Measurements from ENCODE around the gene KNL1.
"Not testable (repeated sequence)": the region's sequence is repeated elsewhere in the genome, so short reads cannot be mapped to it uniquely, and the experiment has no call there.

KNL1 gene

DNA sequence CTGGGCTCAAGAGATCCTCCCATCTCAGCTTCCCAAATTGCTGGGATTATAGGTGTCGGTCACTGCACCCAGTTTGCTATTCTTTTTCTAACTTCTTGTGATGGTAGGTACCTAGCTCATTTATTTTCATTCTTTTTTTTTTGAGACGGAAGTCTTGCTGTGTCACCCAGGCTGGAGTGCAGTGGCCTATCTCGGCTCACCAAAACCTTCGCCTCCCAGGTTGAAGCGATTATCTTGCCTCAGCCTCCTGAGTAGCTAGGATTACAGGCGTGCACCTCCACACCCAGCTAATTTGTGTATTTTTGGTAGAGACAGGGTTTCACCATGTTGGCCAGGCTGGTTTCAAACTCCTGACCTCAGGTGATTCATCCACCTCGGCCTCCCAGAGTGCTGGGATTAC, 70.9 kb downstream of the KNL1 start:
- ATAC-seq (no peak), DNase-seq (no peak)

GRCh38 chr15:40676290-40676689, 82.2 kb downstream of the KNL1 start:
- ATAC-seq, DNase-seq: not testable (repeated sequence)

DNA sequence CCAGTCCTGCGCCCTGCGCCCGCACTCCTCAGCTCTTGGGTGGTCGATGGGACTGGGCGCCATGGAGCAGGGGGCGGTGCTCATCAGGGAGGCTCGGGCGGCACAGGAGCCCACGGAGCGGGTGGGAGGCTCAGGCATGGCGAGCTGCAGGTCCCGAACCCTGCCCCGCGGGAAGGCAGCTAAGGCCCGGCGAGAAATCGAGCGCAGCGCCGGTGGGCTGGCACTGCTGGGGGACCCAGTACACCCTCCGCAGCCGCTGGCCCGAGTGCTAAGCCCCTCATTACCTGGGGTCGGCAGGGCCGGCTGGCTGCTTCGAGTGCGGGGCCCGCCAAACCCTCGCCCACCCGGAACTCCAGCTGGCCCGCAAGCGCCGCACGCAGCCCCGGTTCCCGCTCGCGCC, 82.9 kb downstream of the KNL1 start:
- DNase-seq, ATAC-seq: not testable (repeated sequence)

GRCh38 chr15:40680151-40680550, 86.1 kb downstream of the KNL1 start:
- ATAC-seq (no peak), DNase-seq (no peak)

- not testable (repeated sequence) for DNase-seq, ATAC-seq
Observed at GRCh38 chr15:40680959-40681358, 86.9 kb downstream of the KNL1 start.

GRCh38 chr15:40684381-40684780, 90.3 kb downstream of the KNL1 start:
- ATAC-seq (no peak), DNase-seq (no peak)

DNA sequence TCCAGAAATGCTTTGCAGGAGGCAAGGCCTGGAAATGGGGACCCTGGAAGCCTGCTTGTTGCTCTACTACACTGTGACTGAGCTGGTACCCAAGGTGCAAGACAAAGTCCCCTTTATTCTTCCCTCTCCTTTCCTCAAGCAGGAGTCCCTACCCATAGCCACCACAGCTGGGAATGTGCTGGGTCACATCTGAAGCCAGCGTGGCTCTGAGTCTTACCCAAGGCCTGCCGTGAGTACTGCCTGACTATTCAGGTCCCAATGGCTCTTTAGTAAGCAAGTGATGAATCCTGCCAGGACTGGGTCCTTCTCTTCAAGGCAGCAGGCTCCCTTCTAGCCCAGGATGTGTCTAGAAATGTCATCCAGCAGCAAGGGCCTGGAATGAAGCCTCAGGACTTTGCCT, 91.3 kb downstream of the KNL1 start:
- no peak for ATAC-seq

DNA sequence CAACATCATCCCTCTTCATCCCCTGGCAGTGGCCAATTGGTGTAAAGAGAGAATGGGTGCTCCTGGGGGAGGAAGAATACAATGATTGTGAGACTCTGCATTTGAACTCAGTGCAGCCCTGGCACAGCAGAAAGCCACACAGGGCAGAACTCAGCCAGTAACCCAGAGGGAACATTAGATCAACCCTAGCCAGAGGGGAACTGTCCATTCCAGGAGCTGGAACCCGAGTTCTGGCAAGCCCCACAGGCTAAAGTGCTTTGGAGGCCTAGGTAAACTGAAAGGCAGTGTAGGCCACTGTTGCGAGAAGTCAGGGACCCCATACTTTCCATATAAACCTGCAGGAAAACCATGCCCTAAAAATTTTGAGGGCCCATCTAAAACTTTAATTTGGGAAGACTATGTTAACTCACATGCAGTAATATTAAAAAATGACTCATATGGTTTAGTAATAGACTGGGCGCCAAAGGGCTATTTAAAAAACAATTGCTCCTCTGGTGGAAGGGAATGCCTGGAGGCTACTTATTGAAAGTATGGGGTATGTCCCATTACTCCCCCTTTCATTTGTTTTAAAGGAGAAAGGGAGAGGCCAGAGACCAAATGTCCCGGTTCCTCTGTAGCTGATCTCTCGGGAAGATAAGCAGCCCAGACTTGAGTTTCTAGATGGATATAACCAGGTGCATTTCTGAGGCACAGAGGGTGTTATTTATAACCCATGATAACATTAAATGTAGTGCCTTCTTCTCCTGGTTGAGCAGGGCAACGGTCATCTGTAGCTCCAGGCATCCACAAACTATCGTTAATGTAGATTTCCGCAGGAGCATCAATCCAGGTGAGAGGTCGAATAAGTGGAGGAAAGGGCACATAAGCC, 95.1 kb downstream of the KNL1 start:
- ATAC-seq (no peak), DNase-seq (no peak)

More for the DNA sequence above, 91.3 kb downstream of the KNL1 start:
- DNase-seq: no peak

DNA sequence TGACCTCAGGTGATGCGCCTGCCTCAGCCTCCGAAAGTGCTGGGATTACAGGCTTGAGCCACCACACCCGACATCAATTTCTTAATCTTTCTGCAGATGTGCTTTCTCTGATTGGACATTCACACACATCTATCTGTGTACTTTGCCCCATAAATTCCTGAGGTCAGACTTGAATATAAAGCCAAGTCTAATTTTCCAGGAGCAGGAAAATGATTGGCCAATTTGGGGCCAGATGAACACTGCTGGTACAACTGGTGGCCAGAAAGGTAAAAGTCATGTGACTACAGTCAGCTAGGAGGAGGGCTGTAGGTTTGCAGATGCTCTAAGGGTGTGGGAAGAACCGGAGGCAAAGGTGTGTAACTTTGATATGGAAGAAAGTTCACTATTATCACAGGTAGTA, 97.7 kb downstream of the KNL1 start:
- ATAC-seq (no peak), DNase-seq (no peak)

DNA sequence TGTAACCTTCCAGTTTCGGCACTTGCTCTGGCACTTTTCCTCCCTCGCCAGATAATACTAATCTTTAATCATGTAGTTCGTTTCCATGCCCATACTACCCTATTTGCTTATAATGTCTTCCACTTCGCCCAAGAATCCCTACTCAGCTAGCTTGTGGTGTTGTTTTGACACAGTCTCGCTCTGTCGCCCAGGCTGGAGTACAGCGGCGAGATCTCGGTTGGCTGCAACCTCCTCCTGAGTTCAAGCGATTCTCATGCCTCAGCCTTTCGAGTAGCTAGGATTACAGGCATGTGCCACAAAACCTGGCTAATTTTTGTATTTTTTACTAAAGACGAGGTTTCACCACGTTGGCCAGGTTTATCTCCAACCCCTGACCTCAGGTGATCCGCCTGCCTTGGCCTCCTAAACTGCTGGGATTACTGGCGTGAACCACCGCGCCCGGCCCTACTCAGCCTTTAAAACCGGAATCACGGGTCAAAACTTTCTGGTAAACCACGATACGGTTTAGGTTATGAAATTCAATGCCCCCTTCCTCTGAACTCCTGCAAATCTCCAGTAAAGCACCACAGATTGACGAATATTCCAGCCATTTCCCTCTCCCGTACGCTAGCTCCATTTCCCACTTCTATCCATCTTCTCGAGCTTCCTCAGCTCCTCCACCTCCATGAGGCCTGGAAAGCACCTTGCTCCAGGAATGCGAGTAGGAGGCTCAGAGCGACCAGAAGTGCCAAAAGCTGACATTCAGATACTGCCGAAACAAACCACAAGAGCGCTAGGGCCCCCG, 100.0 kb downstream of the KNL1 start:
- DNase-seq (no peak), ATAC-seq (no peak)

- DNase-seq (peak; percentile 95), ATAC-seq (peak; percentile 96)
Observed at GRCh38 chr15:40694688-40695468, 100.8 kb downstream of the KNL1 start, which contains the start of gene RAD51. TSS of gene RAD51 (plus strand) at chr15:40695174. CDS start at chr15:40698759, 3,585 bp downstream.

- ATAC-seq (peak; percentile 20), DNase-seq (peak; percentile 49)
Observed at GRCh38 chr15:40695469-40695890, 101.4 kb downstream of the KNL1 start.

DNA sequence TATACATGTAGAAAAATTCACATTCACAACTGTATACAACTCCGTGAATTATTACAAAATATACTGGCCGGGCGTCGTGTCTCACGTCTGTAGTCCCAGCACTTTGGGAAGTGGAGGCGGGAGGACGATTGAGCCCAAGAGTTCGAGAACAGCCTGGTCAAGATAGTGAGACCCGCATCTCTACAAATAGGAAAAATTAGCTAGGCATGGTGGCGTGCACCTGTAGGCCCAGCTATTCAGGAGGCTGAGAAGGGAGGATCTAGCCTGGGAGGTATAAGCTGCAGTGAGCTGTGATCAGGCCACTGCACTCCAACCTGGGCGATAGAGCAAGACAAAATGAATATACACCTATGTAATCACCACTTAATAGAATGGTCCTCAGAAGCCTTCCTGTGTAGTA, 102.2 kb downstream of the KNL1 start:
- ATAC-seq: no peak
- no peak for DNase-seq

GRCh38 chr15:40697916-40698315, 103.9 kb downstream of the KNL1 start:
- no peak for ATAC-seq
- DNase-seq: no peak

DNA sequence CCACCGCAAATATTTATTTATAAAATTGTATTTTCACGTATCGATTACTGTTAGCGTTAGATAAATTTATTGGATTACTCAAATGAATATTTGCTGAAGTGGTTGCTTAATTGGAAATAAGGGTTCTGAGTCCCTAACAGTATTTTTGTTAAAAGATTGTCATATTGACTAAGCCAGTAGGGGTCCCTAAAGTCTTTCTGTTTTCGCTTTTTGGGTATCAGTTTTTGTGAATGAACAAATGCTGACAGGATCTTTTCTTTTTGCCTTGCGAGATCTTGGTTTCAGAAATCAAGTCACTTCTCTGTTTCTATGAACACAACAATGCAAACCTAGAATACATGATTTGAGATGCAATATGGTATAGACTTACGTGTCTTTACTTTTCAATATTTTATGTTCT, 108.0 kb downstream of the KNL1 start:
- no peak for DNase-seq
- ATAC-seq: no peak

DNA sequence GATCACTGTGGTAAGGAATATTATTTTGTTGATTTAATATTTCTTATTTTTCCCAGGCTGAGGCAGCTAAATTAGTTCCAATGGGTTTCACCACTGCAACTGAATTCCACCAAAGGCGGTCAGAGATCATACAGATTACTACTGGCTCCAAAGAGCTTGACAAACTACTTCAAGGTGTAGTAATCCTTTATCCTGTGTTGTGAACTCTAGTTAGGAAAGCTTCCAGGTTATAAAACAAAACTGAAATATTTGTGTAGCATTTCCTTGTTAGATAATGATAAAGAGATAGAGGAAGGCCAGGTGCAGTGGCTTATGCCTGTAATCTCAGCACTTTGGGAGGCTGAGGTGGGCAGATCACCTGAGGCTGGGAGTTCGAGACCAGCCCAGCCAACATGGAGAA, 112.1 kb downstream of the KNL1 start:
- no peak for DNase-seq
- ATAC-seq: no peak

Measured in stimulated activated naive CD8-positive, alpha-beta T cell treated with anti-CD3 and anti-CD28 coated beads, Interleukin-15, Interleukin-2, amounts not matched to agents 100 U/mL and 50 U/mL, for 24 hours (primary cell).